ENCODE measurements around the gene IGF2R.
A peak's percentile ranks its signal among the peaks of the same experiment; 100 is the strongest.
"Not testable (repeated sequence)": the region's sequence is repeated elsewhere in the genome, so short reads cannot be mapped to it uniquely, and the experiment has no call there.

IGF2R gene

DNA sequence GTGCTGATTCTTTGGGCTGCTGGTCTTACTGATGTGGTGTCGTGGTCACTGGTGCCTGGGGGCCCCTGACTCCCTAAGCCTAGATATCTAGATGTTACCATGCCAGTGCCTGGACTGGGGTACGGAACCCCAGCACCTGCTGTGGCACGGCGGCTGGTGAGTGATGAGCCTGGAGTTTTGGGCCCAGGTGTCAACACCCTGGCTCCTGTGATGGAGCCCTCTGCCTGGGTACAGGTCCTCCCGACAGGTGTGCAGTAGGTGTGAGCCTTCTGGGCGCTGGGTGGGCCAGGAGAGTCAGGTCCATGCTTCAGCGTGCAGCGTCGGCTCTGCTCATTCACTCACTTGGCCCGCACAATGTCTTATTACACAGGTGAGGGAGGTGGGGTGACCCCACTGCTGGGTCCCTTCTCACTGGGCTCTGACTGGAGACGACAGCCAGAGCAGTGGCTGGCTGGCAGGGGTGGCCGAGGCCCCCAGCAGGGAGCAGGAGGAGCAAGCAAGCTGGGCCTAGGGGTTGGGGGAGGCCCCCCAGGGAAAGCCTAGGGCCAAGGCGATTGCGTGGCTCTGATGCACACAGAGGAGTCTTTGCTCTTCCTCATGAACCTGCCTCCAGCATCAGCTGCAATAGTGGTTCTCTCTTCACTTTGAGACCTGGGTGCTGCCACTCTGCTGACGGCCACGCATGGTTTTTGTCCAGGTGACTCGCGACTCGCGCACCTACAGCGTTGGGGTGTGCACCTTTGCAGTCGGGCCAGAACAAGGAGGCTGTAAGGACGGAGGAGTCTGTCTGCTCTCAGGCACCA is 110.2 kb downstream of the IGF2R start:
- DNase-seq = no peak

DNA sequence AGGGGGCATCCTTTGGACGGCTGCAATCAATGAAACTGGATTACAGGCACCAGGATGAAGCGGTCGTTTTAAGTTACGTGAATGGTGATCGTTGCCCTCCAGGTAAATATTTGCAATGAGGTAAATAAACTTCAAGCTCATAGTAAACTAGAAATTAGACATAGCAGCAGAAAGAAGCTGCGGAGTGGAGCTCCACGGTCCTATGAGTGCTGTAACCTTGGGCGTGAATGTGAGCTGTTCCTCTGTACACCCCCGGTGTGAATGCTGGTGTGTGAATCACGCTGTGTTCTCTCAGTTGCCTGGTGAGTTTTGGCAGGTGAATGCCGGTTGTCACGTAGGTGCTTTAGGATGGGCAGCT is 110.8 kb downstream of the IGF2R start:
- no peak for DNase-seq

DNA sequence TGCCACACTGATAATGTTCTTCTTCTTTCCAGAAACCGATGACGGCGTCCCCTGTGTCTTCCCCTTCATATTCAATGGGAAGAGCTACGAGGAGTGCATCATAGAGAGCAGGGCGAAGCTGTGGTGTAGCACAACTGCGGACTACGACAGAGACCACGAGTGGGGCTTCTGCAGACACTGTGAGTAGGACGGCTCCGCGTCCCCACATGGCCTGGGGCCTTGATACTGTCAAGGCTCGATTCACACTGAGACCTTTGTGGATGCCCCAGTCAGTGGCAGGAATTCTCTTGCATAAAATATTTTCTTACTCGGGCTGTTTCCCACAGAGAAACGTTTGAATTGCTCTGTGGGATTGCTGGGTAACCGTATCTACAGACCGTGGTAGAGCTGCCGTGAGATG is 111.2 kb downstream of the IGF2R start:
- no peak for DNase-seq

DNA sequence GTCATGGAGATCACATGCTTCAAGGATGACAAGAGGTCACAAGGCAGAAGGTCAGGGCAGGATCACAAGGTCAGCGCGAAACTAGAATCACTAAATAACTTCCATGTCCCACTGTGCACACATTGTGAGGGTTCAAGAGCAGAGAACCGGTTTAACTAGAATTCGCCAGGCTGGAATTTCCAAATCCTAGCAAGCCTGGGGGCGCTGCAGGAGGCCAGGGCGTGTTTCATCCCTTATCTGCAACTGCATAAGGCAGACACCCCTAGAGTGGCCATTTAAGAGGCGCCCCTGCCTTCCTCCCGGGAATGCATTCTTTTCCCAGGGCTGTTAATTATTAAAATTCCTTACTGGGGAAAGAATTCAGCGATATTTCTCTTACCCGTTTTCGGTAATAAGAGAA is 112.5 kb downstream of the IGF2R start:
- DNase-seq = no peak

DNA sequence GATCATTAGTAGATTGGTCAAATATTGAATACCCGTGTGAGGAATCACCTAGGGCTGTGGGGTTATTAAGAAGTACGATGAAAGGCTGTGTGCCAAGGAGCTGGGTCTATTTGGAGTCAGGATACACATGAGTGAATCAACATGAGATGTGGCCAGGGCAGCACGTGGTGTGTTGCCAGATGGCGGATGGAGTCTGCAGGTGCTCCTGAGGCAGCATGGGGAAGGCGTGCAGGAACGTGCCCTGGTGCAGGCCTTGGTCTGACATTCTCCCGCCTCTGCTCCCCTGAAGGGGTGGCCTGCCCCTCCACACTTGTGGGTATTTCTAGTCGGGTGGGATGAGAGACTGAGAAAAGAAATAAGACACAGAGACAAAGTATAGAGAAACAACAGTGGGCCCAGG is 113.7 kb downstream of the IGF2R start:
- DNase-seq = no peak

DNA sequence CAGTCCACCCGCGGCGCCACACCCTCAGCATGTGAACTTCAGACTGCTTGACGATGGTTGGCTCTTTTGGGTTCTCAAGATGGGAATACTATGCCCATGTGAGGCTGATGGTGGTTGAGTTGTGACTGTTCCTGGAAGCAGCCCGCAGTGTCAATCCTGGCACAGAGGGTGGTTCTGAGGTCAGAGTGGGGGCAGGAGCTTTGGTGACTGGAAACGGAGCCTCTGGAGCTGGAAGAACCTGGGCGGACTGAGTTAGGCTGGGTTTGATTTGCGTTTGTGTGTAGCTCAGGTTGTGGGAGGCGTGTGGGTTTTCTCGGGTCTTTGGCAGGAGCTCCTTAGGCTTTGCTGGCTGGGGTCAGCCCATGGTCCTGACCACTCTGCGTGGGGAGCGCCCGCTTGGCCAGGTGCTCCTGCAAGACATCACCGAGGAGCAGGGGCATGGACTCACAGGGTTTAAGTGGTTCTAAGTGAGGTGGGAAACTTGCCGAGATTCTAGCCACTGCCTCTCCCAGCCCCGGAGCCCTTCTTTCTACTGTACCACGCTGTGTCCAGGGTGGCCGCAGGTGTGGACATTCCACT is 115.4 kb downstream of the IGF2R start:
- no peak for DNase-seq

DNA sequence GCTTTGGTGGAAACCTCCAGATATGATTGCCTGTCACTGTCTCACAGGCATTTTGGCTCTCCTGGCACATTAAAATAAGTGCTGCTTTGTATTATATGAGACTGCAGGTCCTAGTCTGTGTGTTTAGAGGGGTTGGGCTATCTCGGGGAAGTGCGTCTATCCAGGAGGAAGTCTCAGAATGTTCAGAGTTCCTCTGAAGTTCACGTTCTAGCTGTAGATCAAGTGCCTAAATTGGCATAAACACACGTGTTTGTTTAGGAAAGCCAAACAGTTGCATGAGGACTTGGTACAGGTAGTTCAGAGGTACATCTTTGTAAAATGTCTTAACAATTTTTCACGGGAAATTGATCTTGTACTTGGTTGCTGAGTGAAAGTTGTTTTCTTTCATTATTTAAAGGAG is 116.3 kb downstream of the IGF2R start:
- no peak for DNase-seq

DNA sequence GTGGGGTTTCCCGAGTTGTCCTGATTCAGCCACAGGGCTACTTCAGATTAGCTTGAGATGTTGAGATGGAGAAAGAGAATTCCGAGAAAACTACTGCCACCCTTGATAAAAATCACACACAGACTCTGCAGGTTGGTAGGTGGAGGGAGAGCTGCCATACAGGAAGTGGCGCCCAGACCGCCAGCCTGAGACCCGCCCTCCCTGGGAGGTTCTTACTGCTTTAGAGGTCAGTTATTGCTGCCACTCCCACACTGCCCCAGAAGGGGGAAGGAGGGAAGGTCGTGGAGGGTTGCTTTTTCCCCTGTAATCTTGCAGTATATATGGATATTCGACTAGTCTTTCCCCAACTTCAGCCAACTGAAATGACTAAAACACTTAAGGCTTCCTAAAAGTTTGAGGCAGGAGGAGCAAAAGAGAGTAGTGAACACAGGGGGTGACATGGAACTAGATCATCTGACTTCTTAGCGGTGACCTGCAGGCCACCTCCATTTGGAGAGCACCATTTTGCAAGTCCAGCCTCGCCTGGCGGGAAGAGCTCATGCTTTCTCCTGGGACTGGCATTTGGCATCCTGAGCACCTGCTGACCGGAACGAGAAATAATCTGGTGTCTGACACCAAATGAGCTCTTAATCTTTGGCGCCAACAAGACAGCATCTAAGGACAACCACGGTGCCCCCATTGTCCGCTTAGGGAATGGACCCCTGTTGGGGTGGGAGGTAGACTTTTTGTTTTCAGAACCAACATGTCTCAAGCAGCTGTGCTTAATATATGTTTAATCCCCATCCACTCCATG is 117.0 kb downstream of the IGF2R start:
- no peak for DNase-seq

DNA sequence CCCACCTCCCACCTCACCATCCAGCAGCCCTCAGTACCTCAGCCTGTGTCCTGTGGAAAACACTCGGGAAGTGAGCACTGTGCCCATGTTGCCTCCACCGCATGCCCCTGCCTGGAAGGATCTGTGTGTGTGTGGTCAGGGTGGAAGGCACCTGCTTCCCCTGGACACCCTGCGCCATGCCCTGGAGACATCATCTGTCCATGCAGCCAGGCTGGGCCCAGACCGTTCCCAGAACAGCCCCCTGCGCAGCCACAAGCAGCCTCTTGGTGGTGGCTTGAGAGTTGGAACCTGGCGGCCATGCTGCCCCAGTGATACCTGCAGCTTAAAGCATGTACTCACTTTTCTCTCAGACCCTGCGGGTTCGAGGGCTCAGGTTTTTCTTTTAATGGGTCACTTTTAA is 117.9 kb downstream of the IGF2R start:
- no peak for DNase-seq

DNA sequence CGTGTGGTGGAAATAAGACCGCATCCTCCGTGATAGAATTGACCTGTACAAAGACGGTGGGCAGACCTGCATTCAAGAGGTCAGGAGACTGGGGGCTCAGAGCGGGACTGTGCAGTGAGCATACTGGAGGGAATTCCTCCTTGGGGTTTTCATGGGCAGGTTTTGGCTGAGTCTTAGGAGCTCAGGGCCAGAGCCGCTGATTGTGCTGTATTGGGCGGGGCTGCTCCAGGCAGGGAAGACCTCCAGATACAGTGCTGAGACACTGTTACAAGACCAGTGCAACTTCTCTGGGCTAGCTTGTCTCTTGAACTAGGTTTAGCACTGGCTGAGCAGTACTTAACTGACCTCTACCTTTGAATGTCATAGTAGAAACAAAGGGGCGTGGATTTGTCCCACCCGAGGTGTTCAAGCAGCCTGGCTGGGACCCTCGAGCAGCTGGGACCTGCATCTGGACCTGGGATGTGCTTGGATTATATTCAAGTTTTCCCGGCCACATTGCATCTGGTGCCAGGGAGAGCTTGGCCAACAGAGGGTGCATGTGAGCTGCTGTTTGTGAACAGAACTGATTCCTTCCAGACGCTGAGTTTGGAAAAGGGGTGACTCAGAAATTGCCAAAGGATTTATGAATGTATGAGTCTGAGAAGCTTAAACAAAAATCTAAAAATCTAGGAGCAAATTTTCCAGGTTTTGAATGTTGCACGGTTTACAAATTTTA is 119.3 kb downstream of the IGF2R start:
- peak; percentile 60 for DNase-seq

DNA sequence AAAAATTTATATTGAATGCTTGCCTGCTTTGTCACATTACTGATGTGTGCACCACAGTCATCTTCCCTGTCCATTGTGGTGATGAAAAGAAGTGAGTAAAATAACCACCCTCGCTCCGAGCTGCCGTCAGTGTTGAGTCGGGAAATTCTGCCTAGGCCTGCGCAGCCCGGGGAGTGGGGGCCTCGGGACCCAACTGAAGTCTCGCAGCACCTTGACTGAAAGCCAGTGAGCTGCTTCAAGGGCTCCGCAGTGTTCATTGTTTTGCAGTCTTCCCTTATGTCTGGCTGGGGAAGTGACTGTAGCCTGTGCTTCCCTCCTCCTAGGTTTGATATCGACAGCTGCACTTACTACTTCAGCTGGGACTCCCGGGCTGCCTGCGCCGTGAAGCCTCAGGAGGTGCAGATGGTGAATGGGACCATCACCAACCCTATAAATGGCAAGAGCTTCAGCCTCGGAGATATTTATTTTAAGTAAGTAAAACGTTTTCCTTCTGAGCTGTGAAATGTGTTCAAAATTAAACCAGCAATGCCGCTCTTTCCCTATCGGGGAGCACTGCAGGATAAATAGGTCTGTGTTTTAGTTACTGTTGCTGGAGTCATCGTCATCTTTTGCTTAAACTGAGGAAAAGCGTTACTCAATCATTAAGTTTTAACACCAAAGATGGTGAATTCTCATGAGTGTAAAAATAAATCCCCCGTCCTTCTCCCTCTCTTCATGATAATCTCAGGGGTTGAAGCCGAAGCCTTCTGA is 120.1 kb downstream of the IGF2R start:
- DNase-seq = no peak

DNA sequence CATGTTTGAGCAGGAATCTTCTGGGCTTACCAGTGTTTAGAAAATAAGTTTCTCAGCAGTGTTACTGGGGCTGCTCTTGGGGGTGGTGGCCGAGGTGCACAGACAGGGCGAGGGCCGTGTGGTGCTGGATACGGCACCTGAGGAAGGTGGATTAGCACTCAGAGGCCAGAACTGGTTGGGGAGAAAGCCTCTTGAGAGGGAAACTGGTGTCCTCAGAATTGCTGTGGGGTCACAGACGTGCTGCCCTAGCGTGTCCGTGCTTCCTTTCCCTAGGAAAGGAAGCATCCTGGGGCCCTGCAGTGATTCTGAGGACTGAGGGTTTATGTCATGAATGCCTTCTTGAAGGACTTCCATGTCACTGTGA is 120.6 kb downstream of the IGF2R start:
- DNase-seq = no peak

DNA sequence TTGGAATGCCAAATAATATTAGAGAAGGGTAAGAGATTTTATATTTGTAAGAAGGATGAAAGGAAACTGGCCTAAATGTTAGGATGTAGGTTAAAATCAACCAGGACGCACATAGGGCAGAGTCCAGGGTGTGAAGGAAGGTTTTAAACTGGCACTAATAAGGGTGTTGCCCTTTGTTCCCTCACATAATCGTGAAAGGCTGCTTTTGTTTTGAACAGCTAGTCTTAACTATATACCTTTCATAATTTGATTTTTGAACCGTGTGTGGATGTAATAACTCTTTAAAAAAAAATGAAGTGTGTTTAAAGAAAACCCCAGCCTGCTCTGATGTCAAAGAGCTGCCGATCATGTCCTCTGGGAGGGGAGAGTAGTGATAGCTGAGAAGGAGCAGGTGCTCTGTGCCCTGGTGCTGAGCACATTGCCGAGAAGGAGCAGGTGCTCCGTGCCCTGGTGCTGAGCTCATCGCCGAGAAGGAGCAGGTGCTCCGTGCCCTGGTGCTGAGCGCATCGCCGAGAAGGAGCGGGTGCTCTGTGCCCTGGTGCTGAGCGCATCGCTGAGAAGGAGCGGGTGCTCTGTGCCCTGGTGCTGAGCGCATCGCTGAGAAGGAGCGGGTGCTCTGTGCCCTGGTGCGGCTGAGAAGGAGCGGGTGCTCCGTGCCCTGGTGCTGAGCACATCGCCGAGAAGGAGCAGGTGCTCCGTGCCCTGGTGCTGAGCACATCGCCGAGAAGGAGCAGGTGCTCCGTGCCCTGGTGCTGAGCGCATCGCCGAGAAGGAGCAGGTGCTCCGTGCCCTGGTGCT is 121.8 kb downstream of the IGF2R start:
- not testable (repeated sequence) for DNase-seq

DNA sequence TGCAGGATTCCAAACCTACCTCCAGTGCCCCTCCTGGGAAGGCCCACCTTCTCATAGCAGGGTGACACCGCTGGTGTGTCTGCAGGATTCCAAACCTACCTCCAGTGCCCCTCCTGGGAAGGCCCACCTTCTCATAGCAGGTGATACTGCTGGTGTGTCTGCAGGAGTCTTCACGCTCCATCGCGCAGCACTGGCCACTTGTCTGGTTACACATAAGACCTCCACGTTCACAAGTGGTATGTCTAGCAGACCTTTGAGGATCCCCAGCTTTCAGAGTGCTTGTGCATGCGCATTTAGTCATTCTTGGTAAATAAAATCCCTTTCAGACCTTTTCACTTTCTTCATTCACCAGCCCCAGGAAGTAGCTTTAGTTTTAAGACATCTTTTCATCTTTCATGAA is 123.3 kb downstream of the IGF2R start:
- DNase-seq = not testable (repeated sequence)

DNA sequence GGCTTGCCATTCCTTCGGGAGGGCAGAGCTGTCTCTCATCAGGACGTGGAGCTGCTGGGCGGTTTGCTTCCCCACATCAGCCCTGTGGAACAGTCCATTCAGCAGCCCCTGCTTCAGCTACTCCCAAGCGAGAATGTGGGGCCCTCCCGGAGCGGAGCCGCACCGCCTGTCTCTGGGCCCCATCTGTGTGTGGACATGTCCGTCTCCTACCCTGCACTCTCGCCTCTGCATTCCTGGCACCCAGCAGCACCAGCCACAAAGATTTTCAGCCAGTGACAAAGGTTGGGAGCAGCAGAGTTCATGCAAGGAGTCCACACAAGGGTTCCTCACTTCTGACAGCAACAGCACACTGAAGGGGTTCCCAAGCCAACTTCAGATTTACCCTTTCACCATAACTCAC is 123.7 kb downstream of the IGF2R start:
- no peak for DNase-seq

DNA sequence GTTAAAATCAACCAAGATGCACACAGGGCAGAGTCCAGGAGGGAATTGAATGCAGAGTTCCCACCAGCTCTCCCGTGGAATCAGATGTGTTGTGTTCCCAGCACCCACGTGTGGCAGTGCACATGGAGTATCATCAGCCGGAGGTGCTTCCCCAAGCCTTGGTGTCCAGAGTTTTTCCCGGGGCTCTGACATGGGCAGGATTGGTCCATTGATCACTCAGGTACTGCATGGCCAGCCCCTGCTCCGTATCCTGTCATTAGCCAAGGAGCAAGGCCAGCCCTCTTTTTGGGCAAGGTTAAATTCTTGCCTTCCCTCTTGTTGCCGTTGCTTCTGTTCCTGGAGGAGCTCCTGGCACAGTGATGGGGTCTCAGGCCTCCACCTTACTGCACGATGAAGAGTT is 124.2 kb downstream of the IGF2R start:
- no peak for DNase-seq

DNA sequence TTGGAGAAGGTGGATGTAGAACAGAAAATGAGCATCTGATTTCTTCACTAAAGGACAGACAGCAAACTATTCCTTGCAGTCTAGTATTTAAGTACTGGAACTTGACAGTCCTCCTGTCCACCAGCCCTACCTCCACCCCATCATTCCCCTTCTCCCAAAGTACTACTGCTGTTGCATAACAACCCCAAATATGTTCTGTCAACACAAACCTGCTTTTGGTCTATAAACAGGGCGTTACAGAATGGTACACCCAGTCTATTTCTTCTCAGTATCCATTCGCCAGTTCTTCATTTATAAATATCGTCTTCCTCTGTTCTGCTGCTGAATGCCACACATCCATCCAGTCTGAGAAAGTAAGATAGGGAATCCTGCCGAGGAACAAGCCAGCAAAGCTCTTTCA is 125.1 kb downstream of the IGF2R start:
- DNase-seq = no peak

DNA sequence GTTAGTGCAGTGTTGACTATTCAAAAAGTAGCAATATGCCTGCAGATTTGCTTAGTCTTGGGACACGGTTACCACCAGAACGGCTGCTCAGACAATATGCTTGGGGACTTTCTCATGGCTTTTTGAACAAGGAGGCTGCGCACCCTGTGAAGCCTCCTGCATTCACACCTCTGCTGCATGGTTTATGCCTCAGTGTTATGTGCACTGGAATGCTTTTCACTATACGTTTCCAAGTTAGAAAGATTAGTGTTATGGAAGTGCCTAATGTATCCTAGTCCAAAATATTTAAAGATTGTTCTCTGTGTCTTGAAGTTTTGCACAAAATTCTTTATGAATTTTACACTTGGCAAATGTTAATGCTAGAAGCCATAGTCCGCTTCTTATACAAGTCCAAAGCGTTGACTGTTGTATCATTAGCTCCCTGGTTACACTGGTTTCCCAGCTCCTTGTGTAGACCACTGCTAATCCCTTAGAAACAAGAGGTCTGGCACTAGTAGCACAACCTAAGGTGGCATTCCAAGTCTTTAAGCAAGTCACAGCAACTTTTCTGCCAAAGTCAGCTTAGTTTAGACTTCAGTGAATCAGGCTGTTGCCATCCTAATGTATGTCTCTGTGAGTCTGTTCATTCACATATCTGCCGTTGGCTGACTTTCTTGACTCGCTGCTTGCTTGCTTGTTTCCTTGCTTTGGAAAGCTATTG is 126.4 kb downstream of the IGF2R start:
- DNase-seq = no peak

DNA sequence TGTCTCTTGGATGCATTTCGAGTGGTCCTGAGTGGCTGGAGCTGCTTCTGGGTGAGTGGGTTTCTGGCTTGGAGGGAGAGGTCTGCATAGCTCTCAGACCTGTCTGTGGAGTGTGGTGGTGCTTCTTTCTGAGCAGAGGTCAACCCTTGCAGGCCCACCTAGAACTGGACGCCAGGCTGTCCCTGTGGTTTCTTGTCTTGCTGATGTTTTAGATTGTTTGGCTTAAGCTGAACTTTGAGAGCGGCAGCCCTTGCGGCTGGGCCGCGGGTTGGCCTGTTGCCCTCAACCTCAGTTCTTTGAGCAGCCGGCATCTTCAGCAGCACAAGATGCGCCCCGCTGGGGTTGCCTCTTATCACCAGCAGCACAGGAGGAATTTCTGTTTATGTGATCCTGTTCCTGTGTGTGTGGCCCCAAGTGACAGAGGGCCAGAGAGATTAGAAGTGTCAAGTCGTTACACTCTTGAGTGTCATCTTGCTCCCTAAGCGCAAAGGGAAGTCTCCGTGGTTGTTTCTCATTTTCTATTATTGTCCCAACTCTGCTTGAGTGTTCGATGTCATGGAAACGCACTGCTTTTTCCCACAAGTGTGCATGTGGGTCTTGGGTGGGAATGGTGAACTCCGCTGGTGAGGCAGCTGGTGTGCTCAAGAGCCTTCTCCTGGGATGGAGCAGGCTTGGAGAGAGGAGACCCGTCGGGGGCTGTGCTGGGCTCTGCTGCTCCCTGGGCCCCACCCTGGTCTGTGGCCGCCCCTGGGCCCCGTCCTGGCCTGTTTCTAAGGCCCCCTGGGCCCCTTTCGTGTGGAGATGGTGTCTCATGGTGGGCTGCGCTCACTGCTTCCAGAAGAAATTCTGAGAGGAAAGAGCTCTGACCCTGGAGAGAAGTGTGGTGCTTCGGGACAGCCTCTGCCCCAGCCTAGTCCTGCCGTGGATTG is 132.7 kb downstream of the IGF2R start:
- peak; percentile 98 for DNase-seq

DNA sequence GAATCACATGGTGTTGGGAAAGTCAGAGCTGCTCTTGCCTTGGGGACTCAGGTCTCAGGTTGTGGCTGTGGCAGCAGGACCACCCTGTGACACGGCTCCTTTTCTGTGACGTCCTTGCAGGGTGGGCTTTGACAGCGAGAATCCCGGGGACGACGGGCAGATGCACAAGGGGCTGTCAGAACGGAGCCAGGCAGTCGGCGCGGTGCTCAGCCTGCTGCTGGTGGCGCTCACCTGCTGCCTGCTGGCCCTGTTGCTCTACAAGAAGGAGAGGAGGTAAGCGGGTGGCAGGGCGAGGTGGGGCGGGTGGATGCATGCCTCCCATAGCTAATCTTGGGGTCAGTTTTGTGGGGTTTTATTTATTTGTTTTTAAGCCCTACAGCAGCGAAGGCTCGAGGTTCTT is 133.5 kb downstream of the IGF2R start:
- DNase-seq = no peak

Measured in hematopoietic multipotent progenitor cell treated with erythropoietin and hydrocortisone succinate and interleukin-3 and kit ligand, for 6 days (in vitro differentiated cells).